Loucy (cell line): ENCODE data around the gene TENM3.

ENCODE experiments used
- H2AFZ ChIP-seq: fragments of 200-600 bp; sonication (generic); 2 replicates; pipeline ENCODE4 v1.6.0; 2016; ENCODE audit warnings: antibody characterized with exemption, mild to moderate bottlenecking, low read length, moderate library complexity
- H3F3A ChIP-seq: fragments of 200-600 bp; 2 replicates; pipeline ENCODE4 v1.6.0; 2016; ENCODE audit warnings: antibody characterized with exemption, low read depth, mild to moderate bottlenecking
- H3K27me3 ChIP-seq: fragments of 200-600 bp; sonication (generic); 2 replicates; pipeline ENCODE4 v1.6.1; 2014; ENCODE audit warnings: low read length, mild to moderate bottlenecking; ENCODE audit not compliant: insufficient read depth, poor library complexity, severe bottlenecking
- H3K36me3 ChIP-seq: fragments of 200-600 bp; sonication (generic); 2 replicates; pipeline ENCODE4 v1.6.1; 2016; ENCODE audit warnings: low read length; ENCODE audit not compliant: insufficient read depth
- H3K4me1 ChIP-seq: fragments of 200-600 bp; sonication (generic); 2 replicates; pipeline ENCODE4 v1.5.1; 2014; ENCODE audit warnings: low read length, mild to moderate bottlenecking; ENCODE audit not compliant: insufficient read depth, poor library complexity, severe bottlenecking
- H3K4me2 ChIP-seq: fragments of 200-600 bp; sonication (generic); 2 replicates; pipeline ENCODE4 v1.6.0; 2014; ENCODE audit warnings: antibody characterized with exemption, low read length, low read depth, mild to moderate bottlenecking; ENCODE audit not compliant: poor library complexity, severe bottlenecking
- H3K4me3 ChIP-seq: fragments of 200-600 bp; sonication (generic); 2 replicates; pipeline ENCODE4 v1.5.1; 2014; ENCODE audit warnings: low read length, mild to moderate bottlenecking, mixed read lengths; ENCODE audit not compliant: poor library complexity, severe bottlenecking
- H3K79me2 ChIP-seq: fragments of 200-600 bp; sonication (generic); 2 replicates; pipeline ENCODE4 v1.6.1; 2014; ENCODE audit warnings: low read length; ENCODE audit not compliant: insufficient read depth
- H3K9ac ChIP-seq: fragments of 200-600 bp; sonication (generic); 2 replicates; pipeline ENCODE4 v1.6.0; 2014; ENCODE audit warnings: mild to moderate bottlenecking, low read depth, low read length, moderate library complexity; ENCODE audit not compliant: poor library complexity, severe bottlenecking
- H3K9me2 ChIP-seq: fragments of 200-600 bp; sonication (generic); replicated peaks from 2 replicates; pipeline ENCODE4 v1.6.1; 2016; ENCODE audit warnings: low read depth, low read length, mixed read lengths
- H3K9me3 ChIP-seq: fragments of 200-600 bp; sonication (generic); 2 replicates; pipeline ENCODE4 v1.6.1; 2014; ENCODE audit warnings: mild to moderate bottlenecking, antibody characterized with exemption, low read length, low read depth; ENCODE audit not compliant: insufficient read depth
- H4K20me1 ChIP-seq: fragments of 200-600 bp; sonication (generic); 2 replicates; pipeline ENCODE4 v1.6.0; 2014; ENCODE audit warnings: antibody characterized with exemption, low read length, mild to moderate bottlenecking; ENCODE audit not compliant: insufficient read depth, poor library complexity, severe bottlenecking
- CTCF ChIP-seq: fragments of 200-600 bp; sonication (generic); conservative IDR thresholded peaks from 2 replicates; pipeline ENCODE4 v1.5.1; 2014; ENCODE audit warnings: mild to moderate bottlenecking, antibody characterized with exemption, low read length
- EZH2phosphoT487 ChIP-seq: fragments of 200-600 bp; IDR thresholded peaks from 2 replicates; pipeline ENCODE4 v1.6.1; 2018; ENCODE audit warnings: antibody characterized with exemption, mild to moderate bottlenecking, moderate library complexity, borderline replicate concordance

The TENM3 gene

GRCh38 chr4:182533964-182534363, 290.8 kb downstream of the TENM3 start:
- Histone ChIP-seq H3K4me2 (no peak overlapping the region), H3K79me2 (no peaks in the 10 kb centered on the region), H3K4me3 (no peak overlapping the region), H3K9me3 (no peaks in the 10 kb centered on the region), H3K27me3 (no peaks in the 10 kb centered on the region), H2AFZ (no peak overlapping the region), H3F3A (no peaks in the 10 kb centered on the region), H3K9me2 (no peaks in the 10 kb centered on the region), H3K9ac (no peak overlapping the region), H4K20me1 (no peaks in the 10 kb centered on the region), H3K36me3 (no peaks in the 10 kb centered on the region), H3K4me1 (no peaks in the 10 kb centered on the region)
- TF ChIP-seq EZH2phosphoT487 (no peak), CTCF (no peak)

- Histone ChIP-seq H2AFZ (no peak overlapping the region), H3K4me2 (no peak overlapping the region), H3K4me3 (no peak overlapping the region), H3K9me3 (no peaks in the 10 kb centered on the region), H3K36me3 (no peaks in the 10 kb centered on the region), H3K4me1 (no peaks in the 10 kb centered on the region), H3F3A (no peaks in the 10 kb centered on the region), H3K9me2 (no peaks in the 10 kb centered on the region), H3K79me2 (no peaks in the 10 kb centered on the region), H4K20me1 (no peaks in the 10 kb centered on the region), H3K27me3 (no peaks in the 10 kb centered on the region), H3K9ac (no peak overlapping the region)
- TF ChIP-seq CTCF: no peak
- TF ChIP-seq EZH2phosphoT487: no peak
These were observed 293.1 kb downstream of the TENM3 start for GRCh38 chr4:182536221-182536811.

GRCh38 chr4:182537031-182537795, 294.0 kb downstream of the TENM3 start:
- Histone ChIP-seq H2AFZ (no peak overlapping the region), H3K79me2 (no peaks in the 10 kb centered on the region), H3K9ac (no peak overlapping the region), H3K9me2 (no peaks in the 10 kb centered on the region), H3K27me3 (no peaks in the 10 kb centered on the region), H3K9me3 (no peaks in the 10 kb centered on the region), H3K36me3 (no peaks in the 10 kb centered on the region), H3F3A (no peaks in the 10 kb centered on the region), H3K4me3 (no peak overlapping the region), H4K20me1 (no peaks in the 10 kb centered on the region), H3K4me2 (no peak overlapping the region), H3K4me1 (no peaks in the 10 kb centered on the region)
- TF ChIP-seq CTCF (no peak), EZH2phosphoT487 (no peak)
